ENCODE measurements around the gene INPP4A.

INPP4A gene

GRCh38 chr2:98473995-98474780 is 29.5 kb downstream of the INPP4A start:
- in situ Hi-C loops (cut with MboI; ENCODE audit: low sequenced_read_pairs), result no loop called here

- in situ Hi-C loops (cut with MboI; ENCODE audit: low sequenced_read_pairs), result no loop called here
These were observed 30.4 kb downstream of the INPP4A start for GRCh38 chr2:98474979-98475632.

GRCh38 chr2:98476192-98476868 is 31.7 kb downstream of the INPP4A start:
- in situ Hi-C loops (cut with MboI; ENCODE audit: low sequenced_read_pairs), result no loop called here

GRCh38 chr2:98477036-98477435 is 32.4 kb downstream of the INPP4A start:
- in situ Hi-C loops (cut with MboI; ENCODE audit: low sequenced_read_pairs), result no loop called here

- in situ Hi-C loops (cut with MboI; ENCODE audit: low sequenced_read_pairs), result no loop called here
These were observed 32.8 kb downstream of the INPP4A start for GRCh38 chr2:98477506-98477905.

GRCh38 chr2:98478088-98478551 is 33.5 kb downstream of the INPP4A start:
- in situ Hi-C loops (cut with MboI; ENCODE audit: low sequenced_read_pairs), result no loop called here

GRCh38 chr2:98478907-98479306 is 34.2 kb downstream of the INPP4A start:
- in situ Hi-C loops (cut with MboI; ENCODE audit: low sequenced_read_pairs), result no loop called here

- in situ Hi-C loops (cut with MboI; ENCODE audit: low sequenced_read_pairs), result no loop called here
These were observed 34.7 kb downstream of the INPP4A start for GRCh38 chr2:98479371-98479770.

GRCh38 chr2:98479959-98480524 is 35.4 kb downstream of the INPP4A start:
- in situ Hi-C loops (cut with MboI; ENCODE audit: low sequenced_read_pairs), result no loop called here

- in situ Hi-C loops (cut with MboI; ENCODE audit: low sequenced_read_pairs), result no loop called here
These were observed 35.9 kb downstream of the INPP4A start for GRCh38 chr2:98480598-98480997.

GRCh38 chr2:98482362-98482761 is 37.7 kb downstream of the INPP4A start:
- in situ Hi-C loops (cut with MboI; ENCODE audit: low sequenced_read_pairs), result no loop called here

GRCh38 chr2:98483257-98483861 is 38.7 kb downstream of the INPP4A start:
- in situ Hi-C loops (cut with MboI; ENCODE audit: low sequenced_read_pairs), result no loop called here

- in situ Hi-C loops (cut with MboI; ENCODE audit: low sequenced_read_pairs), result no loop called here
These were observed 39.5 kb downstream of the INPP4A start for GRCh38 chr2:98484121-98484557.

- in situ Hi-C loops (cut with MboI; ENCODE audit: low sequenced_read_pairs), result no loop called here
These were observed 40.2 kb downstream of the INPP4A start for GRCh38 chr2:98484652-98485452.

- in situ Hi-C loops (cut with MboI; ENCODE audit: low sequenced_read_pairs), result no loop called here
These were observed 40.7 kb downstream of the INPP4A start for GRCh38 chr2:98485453-98485755.

- in situ Hi-C loops (cut with MboI; ENCODE audit: low sequenced_read_pairs), result no loop called here
These were observed 41.8 kb downstream of the INPP4A start for GRCh38 chr2:98486374-98486981.

GRCh38 chr2:98487101-98487805 is 42.6 kb downstream of the INPP4A start:
- in situ Hi-C loops (cut with MboI; ENCODE audit: low sequenced_read_pairs), result no loop called here

GRCh38 chr2:98487806-98488189 is 43.1 kb downstream of the INPP4A start:
- in situ Hi-C loops (cut with MboI; ENCODE audit: low sequenced_read_pairs), result no loop called here

GRCh38 chr2:98488252-98488651 is 43.6 kb downstream of the INPP4A start:
- in situ Hi-C loops (cut with MboI; ENCODE audit: low sequenced_read_pairs), result no loop called here
